Measurements from ENCODE around the gene RPP40. TPM values are rescaled to one million over a fixed set of nuclear protein-coding genes. Genes with fewer than 3 reads are reported as not detected.
A peak's percentile ranks its signal among the peaks of the same experiment; 100 is the strongest.

Gene RPP40
- total and polyA plus RNA-seq, 2 of the 13 experiments (the other 11 are each of a cell fraction or from before 2014, with no cell fraction given), result 18.0 to 41.2 TPM

DNA sequence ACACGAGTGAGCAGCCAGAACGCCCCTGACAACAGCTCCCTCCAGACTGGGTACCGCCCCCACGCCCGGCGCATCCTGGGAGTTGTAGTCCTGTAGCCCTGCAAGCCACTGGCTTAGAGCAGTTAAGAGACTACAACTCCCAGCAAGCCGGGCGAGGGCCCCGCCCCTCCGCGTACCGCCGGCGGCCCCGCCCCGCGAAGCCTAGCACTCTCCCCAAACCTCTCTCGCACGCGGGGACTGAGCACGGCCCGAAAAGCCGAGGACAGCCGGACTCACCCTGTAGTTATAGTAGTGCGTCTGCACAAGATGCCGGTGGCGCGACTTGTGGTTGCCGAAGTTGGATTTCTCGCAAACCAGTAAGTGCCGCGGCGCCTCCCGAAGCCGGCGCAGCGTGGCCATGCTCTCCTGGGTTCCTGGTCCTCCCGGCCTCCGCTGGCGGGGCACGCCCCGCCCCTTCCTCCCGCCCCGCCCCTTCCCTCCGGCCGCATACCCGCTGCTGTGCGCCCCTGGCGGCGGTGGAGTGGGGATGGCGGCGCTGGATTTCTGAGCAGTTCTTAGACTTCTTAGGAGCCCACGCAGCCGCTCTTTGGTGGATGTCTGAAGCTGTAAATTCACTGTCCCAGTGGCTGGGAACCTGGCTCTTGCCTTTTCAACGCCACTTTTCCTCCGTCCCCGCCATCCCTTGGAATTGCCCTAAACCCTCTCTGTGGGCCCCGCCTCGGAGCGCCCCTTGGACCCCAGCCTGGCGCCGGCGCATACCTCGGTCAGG lies at the start of gene RPP40 (continued):
- TF ChIP-seq FIP1L1 (IDR thresholded peaks at IDR 0.05; ENCODE audit: borderline replicate concordance, insufficient read depth, low read depth, low read length) (no peak), TBP (CRISPR knock-in tag; IDR thresholded peaks at IDR 0.05) (peak; percentile 98), ZNF687 (CRISPR knock-in tag; IDR thresholded peaks at IDR 0.05) (peak; percentile 98), JUND (CRISPR knock-in tag; IDR thresholded peaks at IDR 0.05) (no peak), ZNF510 (CRISPR knock-in tag; IDR thresholded peaks at IDR 0.05; ENCODE audit: low read depth) (peak; percentile 80; the same call in 1 of the 2 replicates), CCAR2 (optimal IDR thresholded peaks at IDR 0.05; ENCODE audit: low read depth, low read length) (no peak), SSRP1 (CRISPR knock-in tag; IDR thresholded peaks at IDR 0.05) (no peak), NRL (CRISPR knock-in tag; IDR thresholded peaks at IDR 0.05; ENCODE audit: borderline replicate concordance) (peak; percentile 84), BRCA1 (CRISPR knock-in tag; IDR thresholded peaks at IDR 0.05) (peak; percentile 80; the same call in 1 of the 2 replicates), TERF1 (CRISPR knock-in tag; IDR thresholded peaks at IDR 0.05) (no peak), ZBTB26 (CRISPR knock-in tag; IDR thresholded peaks at IDR 0.05; ENCODE audit: borderline replicate concordance) (peak; percentile 83; the same call in 1 of the 2 replicates), NFYB (CRISPR knock-in tag; IDR thresholded peaks at IDR 0.05) (peak; percentile 42), MED8 (CRISPR knock-in tag; IDR thresholded peaks at IDR 0.05; ENCODE audit: insufficient replicate concordance) (peak; percentile 54), GABPB1 (CRISPR knock-in tag; IDR thresholded peaks at IDR 0.05) (peak; percentile 92), CREB1 (IDR thresholded peaks at IDR 0.05) (peak; percentile 38; the same call in 1 of the 2 replicates), CREB1 (CRISPR knock-in tag; IDR thresholded peaks at IDR 0.05) (peak; percentile 89), XRCC5 (optimal IDR thresholded peaks at IDR 0.05; ENCODE audit: low read length) (peak; percentile 84), ZNF777 (CRISPR knock-in tag; IDR thresholded peaks at IDR 0.05) (peak; percentile 37; the same call in 1 of the 2 replicates), MLLT10 (CRISPR knock-in tag; IDR thresholded peaks at IDR 0.05) (no peak), GLI4 (CRISPR knock-in tag; IDR thresholded peaks at IDR 0.05; ENCODE audit: borderline replicate concordance) (peak; percentile 95), SIN3B (IDR thresholded peaks at IDR 0.05; ENCODE audit: low read length) (no peak), ZNF12 (CRISPR knock-in tag; IDR thresholded peaks at IDR 0.05) (no peak; the same call in 1 of the 2 replicates), PHF20 (CRISPR knock-in tag; IDR thresholded peaks at IDR 0.05) (peak; percentile 69), GATAD1 (CRISPR knock-in tag; IDR thresholded peaks at IDR 0.05) (peak; percentile 78), CHCHD3 (CRISPR knock-in tag; IDR thresholded peaks at IDR 0.05) (no peak)
